Stimulated activated CD4-positive, alpha-beta T cell treated with anti-CD3 and anti-CD28 coated beads, Interleukin-15, amount 100 ng/mL, for 1 hour (primary cell): ENCODE measurements around the gene ASRGL1.
"Not testable (repeated sequence)": the region's sequence is repeated elsewhere in the genome, so short reads cannot be mapped to it uniquely, and the experiment has no call there.

ENCODE experiments used
- DNase-seq, 2 donors: peaks; one replicate each; pipeline ENCODE4 v3.0.0-alpha.2; 2020; ENCODE audit warnings: low read depth in 1 of 2, low spot score in 1 of 2

Gene ASRGL1

DNA sequence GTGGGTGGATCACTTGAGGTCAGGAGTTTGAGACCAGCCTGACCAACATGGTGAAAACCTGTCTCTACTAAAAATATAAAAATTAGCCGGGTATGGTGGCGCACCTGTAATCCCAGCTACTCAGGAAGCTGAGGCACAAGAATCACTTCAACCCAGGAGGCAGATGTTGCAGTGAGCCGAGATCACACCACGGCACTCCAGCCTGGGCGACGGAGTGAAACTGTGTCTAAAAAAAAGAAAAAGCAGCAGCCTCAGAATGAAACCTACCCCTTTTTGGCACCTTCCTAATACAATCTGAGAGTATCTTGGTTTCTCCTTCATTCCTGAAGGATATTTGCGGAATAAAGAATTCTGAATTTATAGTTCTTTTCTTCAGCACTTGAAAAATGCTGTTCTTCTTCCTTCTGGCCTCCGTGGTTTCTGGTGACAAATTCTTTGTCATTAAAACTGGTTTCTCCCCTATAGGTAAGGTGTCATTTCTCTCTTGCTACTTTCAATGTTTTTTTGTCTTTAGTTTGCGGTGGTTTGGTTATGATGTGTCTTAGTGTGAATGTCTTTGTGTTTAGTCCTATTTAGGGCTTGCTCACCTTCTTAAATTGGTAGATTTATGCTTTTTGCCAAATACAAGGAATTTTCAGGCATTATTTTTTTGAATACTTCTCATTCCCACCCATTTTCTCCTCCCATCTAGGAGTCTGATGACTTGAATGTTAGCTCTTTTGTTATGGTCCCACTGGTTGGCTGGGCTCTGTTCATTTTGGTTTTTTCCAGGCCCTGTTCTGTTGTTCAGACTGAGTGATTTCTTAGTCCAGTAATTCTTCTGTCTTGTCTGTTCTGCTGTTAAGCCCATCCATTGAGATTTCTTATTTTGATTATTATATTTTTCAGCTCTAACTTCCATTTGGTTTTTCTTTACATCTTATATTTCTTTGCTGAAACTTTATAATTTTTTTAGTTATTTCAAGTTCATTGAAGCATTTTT, 15.4 kb downstream of the ASRGL1 start:
- no peak for DNase-seq

DNA sequence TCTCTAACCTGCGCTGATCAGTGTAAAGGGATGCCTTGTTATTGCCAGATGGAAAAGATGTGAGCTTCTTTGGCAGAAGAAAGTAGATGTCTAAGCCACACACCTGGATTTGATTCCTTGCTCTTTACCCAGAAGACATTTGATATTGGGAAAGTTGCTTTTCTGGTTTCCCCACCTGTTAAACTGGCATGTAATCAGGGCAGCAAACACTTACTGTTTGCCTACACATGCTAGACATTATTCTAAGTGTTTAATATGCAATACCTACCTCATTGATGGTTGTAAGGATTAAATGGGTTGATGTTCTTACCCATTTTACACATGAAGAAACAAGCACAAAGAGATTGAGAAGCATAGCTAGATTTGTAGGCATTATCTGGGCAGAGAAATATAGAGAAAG, 16.6 kb downstream of the ASRGL1 start:
- DNase-seq, result no peak

GRCh38 chr11:62358273-62358672, 21.0 kb downstream of the ASRGL1 start:
- no peak for DNase-seq

- DNase-seq, result no peak
Observed at GRCh38 chr11:62359475-62359874, 22.2 kb downstream of the ASRGL1 start.

GRCh38 chr11:62360685-62361084, 23.4 kb downstream of the ASRGL1 start:
- no peak for DNase-seq

- not testable (repeated sequence) for DNase-seq
Observed at GRCh38 chr11:62368861-62369477, 31.7 kb downstream of the ASRGL1 start.

- peak in 1 of 2 donors; percentile 33 for DNase-seq
Observed at GRCh38 chr11:62370743-62371440, 33.6 kb downstream of the ASRGL1 start.

DNA sequence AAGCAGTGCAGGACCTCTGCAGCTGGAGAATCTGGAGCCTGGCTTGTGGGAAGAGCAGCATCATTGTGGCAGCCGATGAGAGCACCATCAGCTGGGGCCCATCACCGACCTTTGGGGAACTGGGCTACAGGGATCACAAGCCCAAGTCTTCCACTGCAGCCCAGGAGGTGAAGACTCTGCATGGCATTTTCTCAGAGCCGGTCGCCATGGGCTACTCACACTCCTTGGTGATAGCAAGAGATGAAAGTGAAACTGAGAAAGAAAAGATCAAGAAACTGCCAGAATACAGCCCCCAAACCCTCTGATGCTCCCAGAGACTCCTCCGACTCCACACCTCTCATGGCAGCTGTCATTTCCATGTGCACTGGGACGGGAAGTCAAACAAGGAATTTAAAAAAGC, 35.6 kb downstream of the ASRGL1 start:
- DNase-seq, result no peak

GRCh38 chr11:62373464-62374119, 36.3 kb downstream of the ASRGL1 start:
- no peak for DNase-seq

GRCh38 chr11:62374801-62375200, 37.6 kb downstream of the ASRGL1 start:
- no peak for DNase-seq

DNA sequence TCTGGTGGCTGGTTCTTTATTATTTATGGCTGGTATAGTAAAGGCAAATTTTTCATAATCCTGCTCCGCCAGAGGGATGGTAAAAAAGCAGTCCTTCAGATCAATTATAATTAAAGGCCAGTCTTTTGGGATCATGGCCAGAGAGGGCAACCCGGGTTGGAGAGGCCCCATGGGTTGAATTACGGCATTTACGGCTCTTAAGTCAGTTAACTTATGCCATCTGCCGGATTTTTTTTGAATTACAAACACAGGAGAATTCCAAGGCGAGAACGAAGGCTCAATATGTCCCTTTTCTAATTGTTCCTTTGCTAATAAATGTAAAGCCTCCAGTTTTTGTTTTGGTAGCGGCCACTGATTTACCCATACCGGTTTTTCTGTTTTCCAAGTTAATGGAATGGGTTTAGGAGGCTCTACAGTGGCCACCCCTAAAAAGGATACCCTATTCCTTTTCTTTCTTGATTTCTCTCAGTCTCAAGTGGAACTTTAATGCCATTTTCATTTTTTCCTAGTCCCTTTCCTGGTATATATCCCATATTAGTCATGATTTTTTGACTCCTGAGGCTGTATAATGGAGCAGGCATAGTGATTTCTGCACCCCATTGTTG, 41.3 kb downstream of the ASRGL1 start:
- DNase-seq, result not testable (repeated sequence)

- not testable (repeated sequence) for DNase-seq
Observed at GRCh38 chr11:62379586-62379985, 42.3 kb downstream of the ASRGL1 start.

GRCh38 chr11:62380821-62381245, 43.6 kb downstream of the ASRGL1 start:
- DNase-seq, result not testable (repeated sequence)

DNA sequence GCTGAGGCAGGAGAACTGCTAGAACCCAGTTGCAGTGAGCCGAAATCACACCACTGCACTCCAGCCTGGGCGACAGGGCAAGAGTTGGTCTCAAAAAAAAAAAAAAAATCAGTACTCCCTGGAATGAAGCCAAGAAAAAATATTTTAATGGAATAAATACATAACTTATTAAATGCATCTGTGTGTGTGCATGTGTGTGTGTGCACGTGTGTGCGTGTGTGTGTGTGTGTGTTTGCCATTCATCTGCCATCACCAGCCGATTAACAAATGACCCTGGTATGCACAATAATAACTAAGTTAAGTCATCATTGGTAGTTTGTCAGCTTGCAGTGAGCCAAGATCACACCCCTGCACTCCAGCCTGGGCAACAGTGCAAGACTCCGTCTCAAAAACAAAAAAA, 46.6 kb downstream of the ASRGL1 start:
- DNase-seq, result no peak

DNA sequence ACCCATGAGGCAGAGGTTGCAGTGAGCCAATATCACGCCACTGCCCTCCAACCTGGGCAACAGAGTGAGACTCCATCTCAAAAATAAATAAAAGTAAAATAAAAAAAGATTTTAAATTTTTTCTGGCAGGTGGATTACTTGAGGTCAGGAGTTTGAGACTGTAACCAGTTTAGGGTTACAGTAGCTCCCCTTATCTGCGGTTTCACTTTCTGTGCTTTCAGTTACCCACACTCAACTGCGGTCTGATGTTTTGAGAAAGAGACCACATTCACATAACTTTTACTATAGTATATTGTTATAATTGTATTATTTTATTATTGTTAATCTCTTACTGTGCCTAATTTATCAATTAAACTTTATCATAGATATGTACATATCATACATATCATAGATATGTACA, 48.8 kb downstream of the ASRGL1 start:
- not testable (repeated sequence) for DNase-seq

GRCh38 chr11:62387381-62387780, 50.1 kb downstream of the ASRGL1 start:
- no peak for DNase-seq

DNA sequence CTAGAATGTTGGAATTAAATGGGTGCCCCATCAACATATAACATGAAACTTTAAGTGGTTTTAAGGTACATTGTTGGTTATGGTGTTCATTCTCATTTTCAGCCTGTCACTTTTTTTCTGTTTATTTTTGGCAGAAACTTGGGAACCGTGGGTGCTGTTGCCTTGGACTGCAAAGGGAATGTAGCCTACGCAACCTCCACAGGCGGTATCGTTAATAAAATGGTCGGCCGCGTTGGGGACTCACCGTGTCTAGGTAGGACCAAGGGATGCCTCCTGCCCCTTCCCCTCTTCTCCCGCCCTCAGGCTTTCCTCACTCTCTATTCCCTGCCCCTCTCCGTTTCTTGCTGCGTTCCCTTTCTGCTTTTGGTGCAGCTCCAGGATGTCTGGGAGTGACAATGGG, 51.8 kb downstream of the ASRGL1 start:
- no peak for DNase-seq

GRCh38 chr11:62390237-62390636, 53.0 kb downstream of the ASRGL1 start:
- no peak for DNase-seq

DNA sequence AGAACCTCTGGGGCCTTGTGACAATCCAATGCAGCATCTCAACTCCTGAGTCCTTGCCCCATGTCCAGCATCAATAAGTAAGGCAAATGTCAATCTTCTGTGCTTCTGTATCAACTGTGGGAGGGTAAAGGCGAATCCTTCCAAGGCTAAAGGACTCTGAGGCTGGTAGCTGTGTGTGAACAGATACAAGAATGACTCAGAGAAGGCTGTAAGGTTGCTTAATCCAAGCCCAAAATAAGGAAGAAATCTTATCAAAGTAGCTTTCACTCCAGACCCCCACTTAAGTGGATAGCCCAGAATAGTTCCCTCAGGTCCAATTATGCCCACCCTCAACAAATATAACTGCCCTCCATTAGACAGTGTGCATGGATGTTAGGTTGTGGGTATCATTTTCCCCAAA, 53.5 kb downstream of the ASRGL1 start:
- no peak for DNase-seq

DNA sequence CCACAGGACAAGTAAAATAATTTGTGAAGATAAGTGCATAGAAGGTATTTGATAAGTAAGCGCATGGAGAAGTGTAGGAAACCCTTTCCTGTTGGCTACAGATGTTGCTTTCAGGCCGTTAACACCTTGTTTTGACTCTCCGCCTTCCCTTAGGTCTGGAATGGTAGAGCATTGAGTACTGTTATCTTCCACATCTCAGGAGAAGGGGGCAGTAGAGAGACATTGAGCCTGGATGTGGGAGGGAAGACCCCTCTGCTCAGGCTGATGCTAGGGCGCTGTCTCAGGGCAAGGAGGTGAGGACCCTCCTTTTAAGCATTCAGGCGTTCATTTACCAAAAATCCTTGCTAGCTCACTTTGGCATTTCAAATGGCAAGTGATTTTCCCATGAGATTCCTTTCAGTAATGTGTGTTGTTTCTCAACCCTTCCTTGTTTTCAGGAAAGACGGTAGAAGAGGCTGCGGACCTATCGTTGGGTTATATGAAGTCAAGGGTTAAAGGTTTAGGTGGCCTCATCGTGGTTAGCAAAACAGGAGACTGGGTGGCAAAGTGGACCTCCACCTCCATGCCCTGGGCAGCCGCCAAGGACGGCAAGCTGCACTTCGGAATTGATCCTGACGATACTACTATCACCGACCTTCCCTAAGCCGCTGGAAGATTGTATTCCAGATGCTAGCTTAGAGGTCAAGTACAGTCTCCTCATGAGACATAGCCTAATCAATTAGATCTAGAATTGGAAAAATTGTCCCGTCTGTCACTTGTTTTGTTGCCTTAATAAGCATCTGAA, 54.6 kb downstream of the ASRGL1 start:
- no peak for DNase-seq
